ENCODE measurements around the gene DHX30.
"Not testable (repeated sequence)": the region's sequence is repeated elsewhere in the genome, so short reads cannot be mapped to it uniquely, and the experiment has no call there.

Gene DHX30

GRCh38 chr3:47802734-47803479 is at the start of gene DHX30:
Gene DHX30 (plus strand): TSS chr3:47803138. CDS start chr3:47810684, 7,546 bp downstream.
- peak; percentile 95 for DNase-seq (ENCODE audit: low spot score)

- DNase-seq (ENCODE audit: low spot score) = no peak
Observed at GRCh38 chr3:47758261-47759025, 44.5 kb upstream of the DHX30 start.

- not testable (repeated sequence) for DNase-seq (ENCODE audit: low spot score)
Observed at GRCh38 chr3:47760207-47760606, 42.7 kb upstream of the DHX30 start.

- DNase-seq (ENCODE audit: low spot score) = no peak
Observed at GRCh38 chr3:47761046-47761445, 41.9 kb upstream of the DHX30 start.

DNA sequence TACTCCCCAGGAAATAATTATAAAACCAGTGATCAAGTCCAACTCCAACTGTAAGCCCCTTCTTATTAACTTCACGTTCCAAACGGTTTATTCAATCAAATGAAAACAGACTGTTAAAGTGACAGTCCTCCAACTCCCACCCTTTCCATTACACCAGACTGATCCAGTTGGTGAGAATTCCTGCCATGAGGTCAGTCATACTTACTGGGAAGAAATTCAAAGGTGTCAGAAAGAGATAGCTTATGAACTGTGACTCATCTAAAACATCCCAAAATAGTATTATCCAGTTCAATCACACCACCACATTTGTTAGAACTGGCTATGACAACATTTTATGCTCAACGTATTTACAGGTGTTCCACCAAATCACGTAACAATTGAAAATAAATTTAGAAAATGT is 40.7 kb upstream of the DHX30 start:
- no peak for DNase-seq (ENCODE audit: low spot score)

GRCh38 chr3:47766186-47766585 is 36.8 kb upstream of the DHX30 start:
- no peak for DNase-seq (ENCODE audit: low spot score)

DNA sequence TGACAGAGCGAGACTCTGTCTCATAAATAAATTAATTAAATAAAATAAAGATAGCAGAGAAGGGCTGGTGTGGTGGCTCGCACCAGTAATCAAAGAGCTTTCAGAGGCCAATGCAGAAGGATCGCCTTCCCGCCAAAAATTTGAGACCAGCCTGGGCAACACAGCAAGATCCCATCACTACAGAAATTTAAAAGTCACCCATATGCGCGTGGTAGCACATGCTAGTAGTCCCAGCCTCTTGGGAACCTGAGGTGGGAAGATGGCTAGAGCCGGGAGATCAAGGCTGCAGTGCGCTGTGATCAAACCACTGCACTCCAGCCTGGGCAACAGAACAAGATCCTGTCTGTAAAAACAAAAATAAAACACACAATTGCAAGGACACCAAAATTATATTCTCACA is 30.9 kb upstream of the DHX30 start:
- DNase-seq (ENCODE audit: low spot score) = no peak

- no peak for DNase-seq (ENCODE audit: low spot score)
Observed at GRCh38 chr3:47772788-47773187, 30.1 kb upstream of the DHX30 start.

DNA sequence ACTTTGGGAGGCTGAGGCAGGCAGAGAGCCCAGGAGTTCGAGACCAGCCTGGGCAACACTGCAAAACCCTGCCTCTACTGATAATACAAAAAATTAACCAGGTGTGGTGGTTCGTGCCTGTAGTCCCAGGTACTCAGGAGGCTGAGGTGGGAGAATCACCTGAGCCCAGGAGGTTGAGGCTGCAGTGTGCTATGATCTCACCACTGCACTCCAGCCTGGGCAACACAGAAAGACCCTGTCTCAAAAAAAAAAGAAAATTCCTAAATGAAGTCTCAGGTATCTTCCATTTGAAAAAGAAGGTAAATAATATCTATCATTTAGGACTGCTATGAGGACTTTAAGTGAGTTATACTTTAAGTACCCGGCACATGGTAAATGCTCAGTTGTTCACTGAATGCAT is 24.2 kb upstream of the DHX30 start:
- no peak for DNase-seq (ENCODE audit: low spot score)

- peak; percentile 85 for DNase-seq (ENCODE audit: low spot score)
Observed at GRCh38 chr3:47780741-47781684, 21.9 kb upstream of the DHX30 start.

- DNase-seq (ENCODE audit: low spot score) = peak; percentile 99
Observed at GRCh38 chr3:47781685-47782445, 21.1 kb upstream of the DHX30 start, which contains the start of gene SMARCC1. Gene SMARCC1 (minus strand): TSS chr3:47781893. CDS start chr3:47781797, 96 bp downstream.

- no peak for DNase-seq (ENCODE audit: low spot score)
Observed at GRCh38 chr3:47782446-47783308, 20.3 kb upstream of the DHX30 start.

- no peak for DNase-seq (ENCODE audit: low spot score)
Observed at GRCh38 chr3:47783673-47784072, 19.3 kb upstream of the DHX30 start.

DNA sequence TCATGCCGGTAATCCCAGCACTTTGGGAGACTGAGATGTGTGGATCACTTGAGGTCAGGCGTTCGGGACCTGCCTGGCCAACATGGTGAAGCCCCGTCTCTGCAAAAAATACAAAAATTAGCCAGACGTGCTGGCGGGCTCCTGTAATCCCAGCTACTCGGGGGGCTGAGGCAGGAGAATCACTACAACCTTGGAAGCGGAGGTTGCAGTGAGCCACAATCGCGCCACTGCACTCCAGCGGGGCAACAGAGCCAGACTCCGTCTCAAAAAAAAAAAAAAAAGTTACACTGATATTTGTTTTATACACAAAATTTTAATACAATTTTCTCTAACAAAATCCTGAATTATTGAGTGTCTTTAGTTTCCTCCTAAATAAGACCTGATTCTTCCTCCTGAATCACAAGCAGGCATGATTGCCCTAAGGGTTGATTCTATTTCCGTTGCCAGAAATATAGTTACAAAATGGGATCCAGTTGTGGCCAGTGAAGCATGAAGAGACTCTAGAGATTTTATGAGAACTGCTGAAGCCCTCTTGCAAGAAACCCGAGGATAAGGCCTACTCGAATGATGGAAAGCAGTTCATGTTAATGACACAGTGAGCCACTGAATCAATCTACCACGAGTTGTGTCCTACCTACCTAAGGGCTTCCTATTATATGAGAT is 11.6 kb upstream of the DHX30 start:
- no peak for DNase-seq (ENCODE audit: low spot score)

DNA sequence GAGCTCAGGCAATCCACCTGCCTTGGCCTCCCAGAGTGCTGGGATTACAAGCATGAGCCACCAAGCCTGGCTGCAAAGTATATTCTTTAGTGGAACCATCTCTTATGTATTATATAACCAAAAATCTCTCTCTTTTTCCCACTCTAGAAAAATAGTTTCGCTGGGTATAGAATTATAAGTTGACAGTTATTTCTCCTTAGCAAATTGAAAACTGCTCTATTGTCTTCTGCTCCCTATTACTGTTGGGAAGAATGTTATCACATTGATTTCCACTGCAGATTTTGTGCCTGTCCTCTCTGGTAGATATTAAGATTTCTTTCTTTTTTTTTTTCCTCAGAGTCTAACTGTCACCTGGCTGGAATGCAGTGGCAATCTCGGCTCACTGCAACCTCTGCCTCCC is 10.2 kb upstream of the DHX30 start:
- no peak for DNase-seq (ENCODE audit: low spot score)

GRCh38 chr3:47794544-47794943 is 8.4 kb upstream of the DHX30 start:
- DNase-seq (ENCODE audit: low spot score) = no peak

DNA sequence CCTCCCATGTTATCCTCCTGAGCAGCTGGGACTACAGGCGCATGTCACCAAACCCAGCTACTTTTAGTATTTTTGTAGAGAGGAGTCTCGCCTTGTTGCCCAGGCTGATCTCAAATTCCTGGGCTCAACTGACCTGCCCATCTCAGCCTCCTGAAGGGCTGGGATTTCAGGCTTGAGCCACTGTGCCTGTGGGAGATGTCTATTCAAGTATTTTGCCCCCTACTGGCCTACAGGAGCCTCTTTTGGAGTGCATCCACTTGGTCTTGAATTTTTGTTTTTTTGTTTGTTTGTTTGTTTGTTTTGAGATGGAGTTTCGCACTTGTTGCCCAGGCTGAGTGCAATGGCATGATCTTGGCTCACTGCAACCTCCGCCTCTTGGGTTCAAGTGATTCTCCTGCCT is 3.2 kb upstream of the DHX30 start:
- DNase-seq (ENCODE audit: low spot score) = peak; percentile 19

DNA sequence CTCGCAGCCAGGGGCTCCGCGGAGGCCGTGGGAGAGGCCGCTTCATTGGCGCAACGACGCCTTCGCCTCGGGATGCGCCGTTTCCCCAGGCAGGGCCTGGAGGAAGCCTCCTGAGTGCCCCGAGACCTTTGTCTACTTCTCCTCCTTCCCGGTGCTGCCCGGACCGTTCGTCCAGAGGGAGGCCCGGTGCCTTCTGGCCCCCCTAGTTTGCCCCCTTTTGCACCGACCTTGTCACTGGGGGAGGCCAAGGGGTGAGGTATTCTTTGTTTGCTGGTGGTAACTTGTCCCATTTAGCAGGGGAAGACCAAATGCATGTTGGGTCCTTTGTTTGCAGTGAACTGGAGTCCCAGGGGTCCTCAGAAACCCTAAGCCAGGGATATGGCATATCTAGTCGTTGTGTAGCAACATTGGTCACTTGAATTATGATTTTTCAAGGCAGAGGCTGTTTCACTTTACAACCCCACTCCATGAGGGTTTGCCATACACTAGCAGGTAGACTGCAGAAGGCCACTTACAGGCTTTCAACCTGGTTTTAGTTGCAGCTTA is 615 bp downstream of the DHX30 start:
- DNase-seq (ENCODE audit: low spot score) = no peak

DNA sequence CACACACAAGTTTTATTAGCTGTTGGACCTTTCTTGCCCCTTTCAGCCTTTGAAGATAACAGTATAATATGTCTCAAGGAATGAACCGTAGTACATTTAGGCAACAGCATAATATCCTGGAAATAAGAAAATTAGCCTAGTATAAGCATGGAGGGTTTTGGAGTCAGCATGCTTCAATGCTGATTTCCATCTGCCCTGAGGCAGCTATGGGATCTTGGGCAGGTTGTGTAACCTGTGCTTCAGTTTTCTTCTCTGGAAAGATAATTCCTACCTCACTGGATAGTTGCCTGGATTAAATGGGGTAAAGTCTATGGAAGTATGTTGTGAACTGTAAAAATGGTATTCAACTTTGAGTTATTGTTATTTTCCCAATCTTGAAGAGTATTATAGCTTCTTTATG is 1.6 kb downstream of the DHX30 start:
- no peak for DNase-seq (ENCODE audit: low spot score)

Measured in D341Med (cell line).